Measurements from ENCODE around the gene DPYD. TPM values are rescaled to one million over a fixed set of nuclear protein-coding genes. Genes with fewer than 3 reads are reported as not detected.

DPYD gene
- total and polyA plus RNA-seq, 9 of the 15 experiments (the other 6 are each of a cell fraction or from before 2014, with no cell fraction given), result 0.03 to 0.25 (median 0.08) TPM; not detected in 2

DNA sequence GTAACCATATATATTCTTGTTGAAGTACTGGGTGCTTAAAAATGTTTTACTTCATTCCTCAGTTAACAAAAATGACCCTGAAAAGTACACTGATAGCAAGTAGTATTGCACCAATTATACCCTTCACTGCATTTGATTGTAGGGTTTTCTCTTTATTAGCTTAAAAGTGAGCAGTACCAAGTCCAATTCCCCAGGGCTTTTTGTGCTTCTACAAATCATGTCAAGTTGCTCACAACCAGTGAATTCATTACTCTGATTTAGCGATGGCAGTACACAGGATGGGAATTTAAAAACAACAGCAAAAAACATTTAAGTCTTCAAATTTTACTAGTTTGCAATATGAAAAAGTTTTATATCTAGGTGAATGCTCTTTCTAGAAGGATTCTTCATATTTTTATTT lies 762.8 kb downstream of the DPYD start (continued):
- TF ChIP-seq, protein P1, sequence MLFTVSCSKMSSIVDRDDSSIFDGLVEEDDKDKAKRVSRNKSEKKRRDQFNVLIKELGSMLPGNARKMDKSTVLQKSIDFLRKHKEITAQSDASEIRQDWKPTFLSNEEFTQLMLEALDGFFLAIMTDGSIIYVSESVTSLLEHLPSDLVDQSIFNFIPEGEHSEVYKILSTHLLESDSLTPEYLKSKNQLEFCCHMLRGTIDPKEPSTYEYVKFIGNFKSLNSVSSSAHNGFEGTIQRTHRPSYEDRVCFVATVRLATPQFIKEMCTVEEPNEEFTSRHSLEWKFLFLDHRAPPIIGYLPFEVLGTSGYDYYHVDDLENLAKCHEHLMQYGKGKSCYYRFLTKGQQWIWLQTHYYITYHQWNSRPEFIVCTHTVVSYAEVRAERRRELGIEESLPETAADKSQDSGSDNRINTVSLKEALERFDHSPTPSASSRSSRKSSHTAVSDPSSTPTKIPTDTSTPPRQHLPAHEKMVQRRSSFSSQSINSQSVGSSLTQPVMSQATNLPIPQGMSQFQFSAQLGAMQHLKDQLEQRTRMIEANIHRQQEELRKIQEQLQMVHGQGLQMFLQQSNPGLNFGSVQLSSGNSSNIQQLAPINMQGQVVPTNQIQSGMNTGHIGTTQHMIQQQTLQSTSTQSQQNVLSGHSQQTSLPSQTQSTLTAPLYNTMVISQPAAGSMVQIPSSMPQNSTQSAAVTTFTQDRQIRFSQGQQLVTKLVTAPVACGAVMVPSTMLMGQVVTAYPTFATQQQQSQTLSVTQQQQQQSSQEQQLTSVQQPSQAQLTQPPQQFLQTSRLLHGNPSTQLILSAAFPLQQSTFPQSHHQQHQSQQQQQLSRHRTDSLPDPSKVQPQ (CRISPR knock-in tag; IDR thresholded peaks at IDR 0.05; ENCODE audit: borderline replicate concordance), result no peak
- TF ChIP-seq MAZ (CRISPR knock-in tag; conservative IDR thresholded peaks at IDR 0.05 in 1 of 2, IDR thresholded peaks at IDR 0.05 in 1 of 2) (no peak), ELK1 (CRISPR knock-in tag; IDR thresholded peaks at IDR 0.05) (no peak), COPS2 (conservative IDR thresholded peaks at IDR 0.05) (no peak), ZNF217 (CRISPR knock-in tag; IDR thresholded peaks at IDR 0.05) (no peak), POLR2AphosphoS2 (IDR thresholded peaks at IDR 0.05; ENCODE audit: low read length) (no peak), CC2D1A (IDR thresholded peaks at IDR 0.05) (no peak), ZKSCAN1 (IDR thresholded peaks at IDR 0.05; ENCODE audit: low read depth, low read length) (no peak), TEAD2 (tag; IDR thresholded peaks at IDR 0.05) (no peak)
- TF ChIP-seq, protein P2, sequence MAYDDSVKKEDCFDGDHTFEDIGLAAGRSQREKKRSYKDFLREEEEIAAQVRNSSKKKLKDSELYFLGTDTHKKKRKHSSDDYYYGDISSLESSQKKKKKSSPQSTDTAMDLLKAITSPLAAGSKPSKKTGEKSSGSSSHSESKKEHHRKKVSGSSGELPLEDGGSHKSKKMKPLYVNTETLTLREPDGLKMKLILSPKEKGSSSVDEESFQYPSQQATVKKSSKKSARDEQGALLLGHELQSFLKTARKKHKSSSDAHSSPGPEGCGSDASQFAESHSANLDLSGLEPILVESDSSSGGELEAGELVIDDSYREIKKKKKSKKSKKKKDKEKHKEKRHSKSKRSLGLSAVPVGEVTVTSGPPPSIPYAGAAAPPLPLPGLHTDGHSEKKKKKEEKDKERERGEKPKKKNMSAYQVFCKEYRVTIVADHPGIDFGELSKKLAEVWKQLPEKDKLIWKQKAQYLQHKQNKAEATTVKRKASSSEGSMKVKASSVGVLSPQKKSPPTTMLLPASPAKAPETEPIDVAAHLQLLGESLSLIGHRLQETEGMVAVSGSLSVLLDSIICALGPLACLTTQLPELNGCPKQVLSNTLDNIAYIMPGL (CRISPR knock-in tag; IDR thresholded peaks at IDR 0.05), result no peak
- TF ChIP-seq, protein P3, sequence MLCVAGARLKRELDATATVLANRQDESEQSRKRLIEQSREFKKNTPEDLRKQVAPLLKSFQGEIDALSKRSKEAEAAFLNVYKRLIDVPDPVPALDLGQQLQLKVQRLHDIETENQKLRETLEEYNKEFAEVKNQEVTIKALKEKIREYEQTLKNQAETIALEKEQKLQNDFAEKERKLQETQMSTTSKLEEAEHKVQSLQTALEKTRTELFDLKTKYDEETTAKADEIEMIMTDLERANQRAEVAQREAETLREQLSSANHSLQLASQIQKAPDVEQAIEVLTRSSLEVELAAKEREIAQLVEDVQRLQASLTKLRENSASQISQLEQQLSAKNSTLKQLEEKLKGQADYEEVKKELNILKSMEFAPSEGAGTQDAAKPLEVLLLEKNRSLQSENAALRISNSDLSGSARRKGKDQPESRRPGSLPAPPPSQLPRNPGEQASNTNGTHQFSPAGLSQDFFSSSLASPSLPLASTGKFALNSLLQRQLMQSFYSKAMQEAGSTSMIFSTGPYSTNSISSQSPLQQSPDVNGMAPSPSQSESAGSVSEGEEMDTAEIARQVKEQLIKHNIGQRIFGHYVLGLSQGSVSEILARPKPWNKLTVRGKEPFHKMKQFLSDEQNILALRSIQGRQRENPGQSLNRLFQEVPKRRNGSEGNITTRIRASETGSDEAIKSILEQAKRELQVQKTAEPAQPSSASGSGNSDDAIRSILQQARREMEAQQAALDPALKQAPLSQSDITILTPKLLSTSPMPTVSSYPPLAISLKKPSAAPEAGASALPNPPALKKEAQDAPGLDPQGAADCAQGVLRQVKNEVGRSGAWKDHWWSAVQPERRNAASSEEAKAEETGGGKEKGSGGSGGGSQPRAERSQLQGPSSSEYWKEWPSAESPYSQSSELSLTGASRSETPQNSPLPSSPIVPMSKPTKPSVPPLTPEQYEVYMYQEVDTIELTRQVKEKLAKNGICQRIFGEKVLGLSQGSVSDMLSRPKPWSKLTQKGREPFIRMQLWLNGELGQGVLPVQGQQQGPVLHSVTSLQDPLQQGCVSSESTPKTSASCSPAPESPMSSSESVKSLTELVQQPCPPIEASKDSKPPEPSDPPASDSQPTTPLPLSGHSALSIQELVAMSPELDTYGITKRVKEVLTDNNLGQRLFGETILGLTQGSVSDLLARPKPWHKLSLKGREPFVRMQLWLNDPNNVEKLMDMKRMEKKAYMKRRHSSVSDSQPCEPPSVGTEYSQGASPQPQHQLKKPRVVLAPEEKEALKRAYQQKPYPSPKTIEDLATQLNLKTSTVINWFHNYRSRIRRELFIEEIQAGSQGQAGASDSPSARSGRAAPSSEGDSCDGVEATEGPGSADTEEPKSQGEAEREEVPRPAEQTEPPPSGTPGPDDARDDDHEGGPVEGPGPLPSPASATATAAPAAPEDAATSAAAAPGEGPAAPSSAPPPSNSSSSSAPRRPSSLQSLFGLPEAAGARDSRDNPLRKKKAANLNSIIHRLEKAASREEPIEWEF (CRISPR knock-in tag; IDR thresholded peaks at IDR 0.05), result no peak
